Esophagus squamous epithelium (tissue), 4 donors: ENCODE results near the gene APLF.
A peak's percentile ranks its signal among the peaks of the same experiment; 100 is the strongest.

ENCODE experiments used
- CTCF ChIP-seq, 6 experiments: fragments of 450-650 bp in 4 of 6; fragments of 200-600 bp in 2 of 6; sonication (generic) in 2 of 6; IDR thresholded peaks; one replicate each; pipeline ENCODE4 v1.5.1; 2016 to 2019; ENCODE audit warnings: antibody characterized with exemption in 6 of 6, mild to moderate bottlenecking in 4 of 6, moderate library complexity in 4 of 6
- POLR2A ChIP-seq, 4 donors: fragments of 450-650 bp; IDR thresholded peaks; one replicate each; pipeline ENCODE4 v1.6.1; 2017; ENCODE audit warnings: antibody characterized with exemption in 4 of 4, mild to moderate bottlenecking in 4 of 4, moderate library complexity in 3 of 4

GRCh38 chr2:68441179-68441993 lies 26.0 kb upstream of the APLF start:
- TF ChIP-seq CTCF (IDR thresholded peaks at IDR 0.05) (peak; percentile 89 to 95 (median 92)), POLR2A (IDR thresholded peaks at IDR 0.05) (no peak)
